Measurements from ENCODE around the gene DPF1.
A peak's percentile ranks its signal among the peaks of the same experiment; 100 is the strongest.

The DPF1 gene

GRCh38 chr19:38266981-38267597 lies 43.1 kb upstream of the DPF1 start:
- POLR2A ChIA-PET (ENCODE audit: low non-redundant PET), result interaction anchor here (3.9 kb wide), 1 partner anchor 37 kb away, joined by 29 read pairs; the partner anchor contains the start of gene C19orf33
- peak; percentile 71 for DNase-seq (ENCODE audit: low spot score)
- CTCF ChIA-PET, result interaction anchor here (0.6 kb wide), 1 partner anchor 12 kb away, joined by 4 read pairs; no protein-coding TSS in a partner anchor
- H3K27ac ChIP-seq, result peak overlapping the region; percentile 96
- TF ChIP-seq CTCF (conservative IDR thresholded peaks at IDR 0.05; ENCODE audit: low read depth), result no peak

- DNase-seq (ENCODE audit: low spot score), result peak; percentile 34
- POLR2A ChIA-PET (ENCODE audit: low non-redundant PET), result interaction anchor here (0.7 to 3.9 kb wide), 7 partner anchors 14 to 48 kb away, joined by 3 to 29 read pairs (median 5); partner anchors contain the start of gene C19orf33
- TF ChIP-seq CTCF (conservative IDR thresholded peaks at IDR 0.05; ENCODE audit: low read depth), result no peak
- CTCF ChIA-PET, result interaction anchor here (0.5 to 0.7 kb wide), 3 partner anchors 23 to 69 kb away, joined by 3 to 4 read pairs (median 3); no protein-coding TSS in a partner anchor
- H3K27ac ChIP-seq, result peak overlapping the region; percentile 96
Observed at GRCh38 chr19:38265921-38266429, 42.0 kb upstream of the DPF1 start.

- no peak for TF ChIP-seq CTCF (conservative IDR thresholded peaks at IDR 0.05; ENCODE audit: low read depth)
- CTCF ChIA-PET, result interaction anchor here (0.6 to 0.7 kb wide), 3 partner anchors 24 to 70 kb away, joined by 3 to 4 read pairs (median 3); no protein-coding TSS in a partner anchor
- peak overlapping the region; percentile 96 for H3K27ac ChIP-seq
- DNase-seq (ENCODE audit: low spot score), result peak; percentile 34
- POLR2A ChIA-PET (ENCODE audit: low non-redundant PET), result interaction anchor here (0.6 to 3.9 kb wide), 8 partner anchors 14 to 49 kb away, joined by 3 to 29 read pairs (median 5); partner anchors contain the start of gene C19orf33
Observed at GRCh38 chr19:38265213-38265861, 41.3 kb upstream of the DPF1 start.

GRCh38 chr19:38264486-38265212 lies 40.6 kb upstream of the DPF1 start, which contains the start of gene SPINT2:
Gene SPINT2 (plus strand): TSS chr19:38264573. CDS start chr19:38264893, 320 bp downstream.
- H3K27ac ChIP-seq, result peak within 1 kb of the TSS; percentile 96
- DNase-seq (ENCODE audit: low spot score), result peak; percentile 34
- ChIA-PET CTCF (interaction anchor here (0.6 to 0.7 kb wide), 2 partner anchors 24 to 54 kb away, joined by 3 to 4 read pairs; no protein-coding TSS in a partner anchor), POLR2A (ENCODE audit: low non-redundant PET) (interaction anchor here (0.5 to 3.9 kb wide), 6 partner anchors 13 to 224 kb away, joined by 3 to 29 read pairs (median 6); partner anchors contain the start of gene C19orf33)
- no peak for TF ChIP-seq CTCF (conservative IDR thresholded peaks at IDR 0.05; ENCODE audit: low read depth)

GRCh38 chr19:38263689-38264485 lies 39.9 kb upstream of the DPF1 start:
- ChIA-PET POLR2A (ENCODE audit: low non-redundant PET) (interaction anchor here (0.5 to 3.9 kb wide), 3 partner anchors 12 to 223 kb away, joined by 3 to 29 read pairs (median 6); partner anchors contain the start of gene C19orf33), CTCF (interaction anchor here (0.7 kb wide), 1 partner anchor 23 kb away, joined by 4 read pairs; no protein-coding TSS in a partner anchor)
- TF ChIP-seq CTCF (conservative IDR thresholded peaks at IDR 0.05; ENCODE audit: low read depth), result no peak
- peak; percentile 95 for DNase-seq (ENCODE audit: low spot score)
- H3K27ac ChIP-seq, result peak overlapping the region; percentile 96

Data from RWPE1 (cell line).